ENCODE data around the gene DYRK3.

GRCh38 chr1:206589206-206589605, 46.1 kb upstream of the DYRK3 start:
- no peak; the same call in 1 of the 2 replicates for TF ChIP-seq POLR2A (IDR thresholded peaks at IDR 0.05; ENCODE audit: low read depth, low read length)
- TF ChIP-seq POLR2AphosphoS5 (IDR thresholded peaks at IDR 0.05; ENCODE audit: low read depth, low read length): no peak
- TF ChIP-seq TAF1 (IDR thresholded peaks at IDR 0.05; ENCODE audit: low read depth, low read length): no peak
- no peak for TF ChIP-seq SPI1 (IDR thresholded peaks at IDR 0.05; ENCODE audit: low read depth, low read length)
